ENCODE measurements around the gene NKX2-8. TPM values are rescaled to one million over a fixed set of nuclear protein-coding genes. Genes with fewer than 3 reads are reported as not detected.
A peak's percentile ranks its signal among the peaks of the same experiment; 100 is the strongest.

Gene NKX2-8
- not detected for total RNA-seq

- Histone ChIP-seq H3K4me3 (peak within 1 kb of the TSS; percentile 33 to 36), H3K36me3 (no peaks in the 10 kb centered on the region), H3K27ac (no peak within 1 kb of the TSS), H3K4me1 (peaks cover 29% of the 10 kb centered on the region), H3K9me3 (no peaks in the 10 kb centered on the region), H3K27me3 (no peaks in the 10 kb centered on the region)
- TF ChIP-seq CTCF (IDR thresholded peaks at IDR 0.05) = no peak
- TF ChIP-seq POLR2AphosphoS5 (IDR thresholded peaks at IDR 0.05; ENCODE audit: insufficient read depth in 1 of 2, low read depth in 1 of 2) = no peak
- TF ChIP-seq POLR2A (IDR thresholded peaks at IDR 0.05) = no peak
- DNase-seq (ENCODE audit: extremely low spot score in 2 of 2) = no peak
- intact Hi-C loops (cut with DNase I) = no loop called here
These were observed at the start of gene NKX2-8 for GRCh38 chr14:36582011-36582873. Gene NKX2-8, minus strand, starts transcription at chr14:36582614. Its CDS starts 225 bp downstream, at chr14:36582389.

- no peaks in the 10 kb centered on the region for H3K9me3 ChIP-seq
- DNase-seq (ENCODE audit: extremely low spot score in 2 of 2) = no peak
- no peak for TF ChIP-seq POLR2AphosphoS5 (IDR thresholded peaks at IDR 0.05; ENCODE audit: insufficient read depth in 1 of 2, low read depth in 1 of 2)
- TF ChIP-seq CTCF (IDR thresholded peaks at IDR 0.05) = no peak
- no peak for TF ChIP-seq POLR2A (IDR thresholded peaks at IDR 0.05)
These were observed 45.6 kb upstream of the NKX2-8 start for GRCh38 chr14:36627981-36628380.

GRCh38 chr14:36626151-36626550 lies 43.7 kb upstream of the NKX2-8 start:
- Histone ChIP-seq H3K9me3 (no peaks in the 10 kb centered on the region), H3K4me1 (no peaks in the 10 kb centered on the region), H3K27me3 (no peaks in the 10 kb centered on the region), H3K27ac (no peak overlapping the region), H3K36me3 (no peaks in the 10 kb centered on the region), H3K4me3 (no peak overlapping the region)
- DNase-seq (ENCODE audit: extremely low spot score in 2 of 2) = no peak
- intact Hi-C loops (cut with DNase I) = no loop called here
- TF ChIP-seq CTCF (IDR thresholded peaks at IDR 0.05) = no peak

More at GRCh38 chr14:36627981-36628380, 45.6 kb upstream of the NKX2-8 start:
- Histone ChIP-seq H3K4me3 (no peak overlapping the region), H3K36me3 (no peaks in the 10 kb centered on the region), H3K27me3 (no peaks in the 10 kb centered on the region), H3K4me1 (no peaks in the 10 kb centered on the region), H3K27ac (no peak overlapping the region)
- intact Hi-C loops (cut with DNase I) = no loop called here

GRCh38 chr14:36625436-36625835 lies 43.0 kb upstream of the NKX2-8 start:
- no peaks in the 10 kb centered on the region for H3K4me1 ChIP-seq
- intact Hi-C loops (cut with DNase I) = no loop called here
- no peak for DNase-seq (ENCODE audit: extremely low spot score in 2 of 2)
- no peaks in the 10 kb centered on the region for H3K27me3 ChIP-seq
- TF ChIP-seq CTCF (IDR thresholded peaks at IDR 0.05) (no peak), POLR2AphosphoS5 (IDR thresholded peaks at IDR 0.05; ENCODE audit: insufficient read depth in 1 of 2, low read depth in 1 of 2) (no peak), POLR2A (IDR thresholded peaks at IDR 0.05) (no peak)
- H3K9me3 ChIP-seq = no peaks in the 10 kb centered on the region
- H3K36me3 ChIP-seq = no peaks in the 10 kb centered on the region
- no peak overlapping the region for H3K4me3 ChIP-seq
- H3K27ac ChIP-seq = no peak overlapping the region

- Histone ChIP-seq H3K27ac (no peak overlapping the region), H3K27me3 (no peaks in the 10 kb centered on the region), H3K4me1 (no peaks in the 10 kb centered on the region), H3K36me3 (no peaks in the 10 kb centered on the region), H3K9me3 (no peaks in the 10 kb centered on the region), H3K4me3 (no peak overlapping the region)
- intact Hi-C loops (cut with DNase I) = no loop called here
- DNase-seq (ENCODE audit: extremely low spot score in 2 of 2) = no peak
- TF ChIP-seq POLR2AphosphoS5 (IDR thresholded peaks at IDR 0.05; ENCODE audit: insufficient read depth in 1 of 2, low read depth in 1 of 2) (no peak), POLR2A (IDR thresholded peaks at IDR 0.05) (no peak), CTCF (IDR thresholded peaks at IDR 0.05) (no peak)
These were observed 42.6 kb upstream of the NKX2-8 start for GRCh38 chr14:36625014-36625413.

Data from vagina (tissue), 2 donors.